GM19239 (cell line): ENCODE data around the gene DHX57.
"Not testable (repeated sequence)": the region's sequence is repeated elsewhere in the genome, so short reads cannot be mapped to it uniquely, and the experiment has no call there.

Experiments used
- DNase-seq: peaks from one replicate; pipeline ENCODE4 v3.0.0; 2011; ENCODE audit warnings: low spot score; ENCODE audit not compliant: insufficient read length
- FAIRE-seq: peaks from 2 replicates; lab custom pipeline; 2011; peaks lifted over from hg19 to GRCh38; lab: Jason Lieb, UNC

Gene DHX57

GRCh38 chr2:38808677-38809076 is 67.1 kb downstream of the DHX57 start:
- FAIRE-seq = no peak
- DNase-seq = no peak

- FAIRE-seq = no peak
Observed at GRCh38 chr2:38806733-38807059, 69.0 kb downstream of the DHX57 start.

GRCh38 chr2:38806015-38806732 is 69.6 kb downstream of the DHX57 start:
- FAIRE-seq = no peak
- DNase-seq = no peak

More at GRCh38 chr2:38806733-38807059, 69.0 kb downstream of the DHX57 start:
- no peak for DNase-seq

- FAIRE-seq (no peak), DNase-seq (no peak)
Observed at GRCh38 chr2:38797953-38798352, 77.8 kb downstream of the DHX57 start.

- DNase-seq (no peak), FAIRE-seq (no peak)
Observed at GRCh38 chr2:38797250-38797676, 78.5 kb downstream of the DHX57 start.

- not testable (repeated sequence) for FAIRE-seq, DNase-seq
Observed at GRCh38 chr2:38795016-38795415, 80.7 kb downstream of the DHX57 start.

GRCh38 chr2:38794235-38794946 is 81.3 kb downstream of the DHX57 start:
- no peak for DNase-seq
- FAIRE-seq = no peak

- no peak for DNase-seq
- no peak for FAIRE-seq
Observed at GRCh38 chr2:38793511-38793910, 82.2 kb downstream of the DHX57 start.

GRCh38 chr2:38792751-38793150 is 83.0 kb downstream of the DHX57 start:
- no peak for DNase-seq
- FAIRE-seq = no peak

GRCh38 chr2:38792321-38792720 is 83.4 kb downstream of the DHX57 start:
- not testable (repeated sequence) for DNase-seq, FAIRE-seq

GRCh38 chr2:38791744-38792143 is 84.0 kb downstream of the DHX57 start:
- FAIRE-seq (no peak), DNase-seq (no peak)

- no peak for FAIRE-seq
Observed at GRCh38 chr2:38789691-38790090, 86.0 kb downstream of the DHX57 start.

GRCh38 chr2:38788306-38788705 is 87.4 kb downstream of the DHX57 start:
- DNase-seq = no peak
- FAIRE-seq = no peak

More at GRCh38 chr2:38789691-38790090, 86.0 kb downstream of the DHX57 start:
- no peak for DNase-seq

- no peak for DNase-seq
- no peak for FAIRE-seq
Observed at GRCh38 chr2:38783586-38783985, 92.1 kb downstream of the DHX57 start.

GRCh38 chr2:38778687-38779082 is 97.0 kb downstream of the DHX57 start:
- DNase-seq (no peak), FAIRE-seq (no peak)

GRCh38 chr2:38776531-38776930 is 99.2 kb downstream of the DHX57 start:
- no peak for FAIRE-seq
- DNase-seq = no peak

- DNase-seq (no peak), FAIRE-seq (no peak)
Observed at GRCh38 chr2:38775921-38776225, 99.9 kb downstream of the DHX57 start.

GRCh38 chr2:38775097-38775920 is 100.4 kb downstream of the DHX57 start:
- DNase-seq = no peak
- no peak for FAIRE-seq

GRCh38 chr2:38771632-38772031 is 104.1 kb downstream of the DHX57 start:
- FAIRE-seq (no peak), DNase-seq (no peak)

GRCh38 chr2:38765551-38765950 is 110.2 kb downstream of the DHX57 start:
- DNase-seq (no peak), FAIRE-seq (no peak)

GRCh38 chr2:38765149-38765548 is 110.6 kb downstream of the DHX57 start:
- DNase-seq (no peak), FAIRE-seq (no peak)
